GM18502 (cell line): ENCODE measurements around the gene EXOSC5.
"Not testable (repeated sequence)": the region's sequence is repeated elsewhere in the genome, so short reads cannot be mapped to it uniquely, and the experiment has no call there.

ENCODE experiments used
- ATAC-seq: cut with Tn5 transposase; IDR thresholded peaks from one replicate; pipeline ENCODE4 v1.9.1; 2021; ENCODE audit warnings: mild to moderate bottlenecking; ENCODE audit not compliant: unreplicated experiment, poor library complexity

The EXOSC5 gene

DNA sequence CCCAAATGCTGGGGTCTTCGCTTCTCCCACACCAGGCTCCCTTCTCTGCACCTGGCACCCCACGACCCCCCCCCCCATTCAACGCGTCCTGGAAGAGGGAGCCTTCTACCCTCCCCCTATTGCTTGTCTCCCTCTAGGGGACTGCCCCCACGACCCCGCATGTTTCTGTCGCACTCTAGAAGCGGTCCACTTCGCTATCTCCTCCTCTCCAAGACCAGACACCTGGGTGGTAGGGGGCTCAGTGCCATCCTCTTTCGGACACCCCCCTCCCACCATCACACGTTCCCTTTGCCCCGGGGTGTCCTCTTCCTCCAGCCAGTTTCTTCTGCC is 44.9 kb downstream of the EXOSC5 start:
- no peak for ATAC-seq

DNA sequence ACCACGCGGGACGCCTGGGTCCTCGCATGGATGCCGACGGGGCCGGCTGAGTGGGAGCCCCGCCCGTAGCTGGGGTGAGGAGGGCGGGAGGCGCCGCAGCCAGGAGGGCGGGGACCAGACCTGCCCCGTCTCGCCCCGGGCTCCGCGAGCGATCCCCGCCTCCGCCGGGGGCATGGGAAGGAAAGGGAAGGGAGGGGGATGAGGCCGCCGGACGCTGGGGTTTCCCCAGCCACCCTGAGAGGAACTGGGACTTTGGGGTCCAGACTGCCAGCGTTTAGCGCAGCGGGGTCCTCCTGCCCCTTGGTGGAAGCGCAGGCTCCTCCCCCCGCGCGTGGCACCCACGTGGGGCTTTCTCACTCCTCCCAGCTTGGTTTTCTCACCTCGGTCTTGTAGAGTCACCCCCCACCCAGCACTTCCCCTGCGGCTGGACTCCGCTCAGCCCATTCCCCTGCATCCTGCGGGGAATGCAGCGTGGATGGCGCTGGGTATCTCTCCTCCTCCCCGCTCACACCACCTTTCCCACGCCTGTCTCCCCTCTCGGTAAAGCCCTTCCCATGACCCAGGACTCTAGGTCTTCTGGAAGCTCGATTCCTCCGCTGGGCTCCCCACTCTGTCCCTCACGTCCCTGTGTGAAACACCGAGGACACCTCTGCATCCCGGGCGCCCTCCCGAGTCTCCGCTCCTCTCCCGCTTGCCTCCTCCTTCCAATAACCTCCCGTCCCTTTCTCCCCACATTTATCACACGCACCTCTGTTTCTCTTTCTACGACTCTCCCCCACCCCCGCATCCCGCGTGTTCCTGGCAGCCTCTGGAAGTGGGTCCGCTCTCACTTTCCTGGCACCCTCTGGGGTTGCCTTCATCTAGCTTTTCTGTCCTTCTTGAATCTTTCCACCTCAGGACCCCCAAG is 45.6 kb downstream of the EXOSC5 start:
- ATAC-seq = peak; percentile 44

DNA sequence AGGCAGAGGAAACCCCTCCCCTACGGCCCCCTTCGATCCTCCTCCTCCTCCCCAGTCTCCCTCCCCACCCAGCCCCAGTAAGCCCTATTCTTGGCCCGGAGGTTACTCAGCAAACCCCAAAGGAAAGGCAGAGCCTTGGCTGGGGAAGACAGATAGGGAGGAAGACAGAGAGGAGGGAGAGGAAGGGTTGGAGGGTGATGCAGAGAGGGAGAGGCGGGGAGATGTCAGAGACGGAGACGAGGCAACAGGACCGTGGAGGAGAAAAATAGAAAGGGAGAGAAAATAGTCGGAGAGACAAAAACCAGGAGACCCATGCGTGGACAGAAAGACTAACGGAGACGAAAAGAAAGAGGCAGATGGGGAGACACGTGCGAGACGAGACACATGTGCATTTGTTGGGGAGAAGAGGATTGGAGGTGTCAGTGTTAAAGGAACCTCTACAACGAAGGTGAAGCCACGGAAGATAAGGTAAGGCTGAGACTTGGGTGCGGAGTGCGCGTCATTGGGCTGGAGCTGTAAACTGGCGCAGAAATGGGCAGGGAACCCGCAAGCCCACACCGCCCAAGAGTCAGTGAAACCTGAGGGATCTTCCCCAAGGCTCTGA is 46.3 kb downstream of the EXOSC5 start:
- ATAC-seq = peak; percentile 11

DNA sequence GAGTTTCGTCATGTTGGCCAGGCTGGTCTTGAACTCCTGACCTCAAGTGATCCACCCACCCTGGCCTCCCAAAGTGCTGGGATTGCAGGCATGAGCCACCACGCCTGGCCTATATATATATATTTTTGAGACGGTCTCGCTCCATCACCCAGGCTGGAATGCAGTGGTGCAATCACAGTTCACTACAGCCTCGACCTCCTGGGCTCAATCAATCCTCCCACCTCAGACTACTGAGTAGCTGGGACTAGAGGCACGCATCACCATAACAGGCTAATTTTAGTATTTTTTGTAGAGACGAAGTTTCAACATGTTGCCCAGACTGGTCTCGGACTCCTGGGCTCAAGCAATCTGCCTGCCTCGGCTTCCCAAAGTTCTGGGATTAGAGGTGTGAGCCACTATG is 50.2 kb downstream of the EXOSC5 start:
- ATAC-seq = not testable (repeated sequence)

DNA sequence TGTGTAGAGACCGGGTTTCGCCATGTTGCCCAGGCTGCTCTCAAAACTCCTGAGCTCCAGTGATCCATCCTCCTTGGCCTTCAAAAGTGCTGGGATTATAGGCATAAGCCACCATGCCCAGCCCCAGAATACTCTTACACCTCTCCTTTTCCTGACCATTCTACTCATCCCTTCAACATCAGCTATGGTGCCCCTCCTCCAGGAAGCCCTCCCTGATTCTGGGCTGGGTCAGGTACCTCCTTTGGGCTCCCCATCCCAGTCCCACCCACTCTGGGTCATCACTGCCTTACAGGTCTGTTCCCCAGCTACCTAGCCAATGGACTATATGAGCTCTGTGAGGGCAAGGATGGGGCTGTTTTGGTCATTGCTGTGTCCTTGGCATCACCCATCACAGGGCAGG is 53.0 kb downstream of the EXOSC5 start:
- ATAC-seq = no peak

DNA sequence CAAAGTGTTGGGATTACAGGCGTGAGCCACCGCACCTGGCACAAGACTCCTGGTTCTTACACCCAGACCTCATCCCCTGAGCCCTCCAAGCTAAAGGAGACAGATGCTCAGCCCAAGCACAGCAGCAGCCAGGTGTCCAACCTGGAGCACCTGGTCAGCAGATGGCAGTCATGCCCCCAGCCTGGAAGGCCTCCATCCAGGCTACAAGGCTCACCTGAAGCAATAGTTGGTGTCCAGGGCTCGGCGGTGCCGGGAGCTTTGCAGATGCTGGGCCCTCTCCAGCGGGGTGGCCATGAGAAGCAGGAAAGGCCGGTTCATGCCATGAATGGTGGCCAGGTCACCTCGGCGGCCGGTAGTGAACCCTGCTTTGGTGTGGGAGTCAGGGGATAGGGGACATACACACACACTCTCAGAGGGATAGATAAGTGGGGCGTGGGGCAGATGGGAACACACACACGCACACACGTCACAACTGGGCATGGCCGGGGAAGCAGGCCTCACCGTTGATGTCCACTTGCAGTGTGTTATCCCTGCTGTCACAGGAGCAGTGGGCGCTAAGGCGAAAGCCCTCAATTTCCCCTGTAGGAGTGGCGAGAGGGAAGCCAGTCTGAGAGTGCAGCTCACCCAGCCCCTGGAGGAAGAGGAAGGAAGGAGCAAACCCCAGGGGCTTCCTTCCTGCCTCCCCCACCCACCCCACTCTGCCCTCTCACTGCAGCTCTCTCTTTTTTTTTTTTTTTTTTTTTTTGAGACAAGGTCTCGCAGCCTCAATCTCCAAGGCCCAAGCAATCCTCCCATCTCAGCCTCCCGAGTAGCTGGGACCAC is 55.3 kb downstream of the EXOSC5 start:
- no peak for ATAC-seq

DNA sequence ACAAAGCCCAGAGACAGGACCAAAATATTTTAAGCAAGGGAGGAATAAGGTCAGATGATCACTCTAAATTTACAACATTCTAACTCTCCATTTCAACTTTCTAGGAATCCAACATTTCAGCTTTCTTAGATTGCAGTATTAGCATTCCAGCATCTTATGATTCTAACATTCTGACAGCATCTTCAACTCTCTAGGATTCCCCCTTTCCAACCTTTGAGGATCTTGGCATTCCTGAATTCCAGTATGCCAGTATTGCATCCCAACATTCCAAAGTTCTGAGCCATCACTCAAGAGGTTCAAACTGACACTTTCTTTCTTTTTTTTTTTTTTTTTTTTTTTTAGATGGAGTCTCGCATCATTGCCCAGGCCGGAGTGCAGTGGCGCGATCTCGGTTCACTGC is 57.2 kb downstream of the EXOSC5 start:
- ATAC-seq = no peak
